ENCODE results near the gene NFIX. TPM values are rescaled to one million over a fixed set of nuclear protein-coding genes. Genes with fewer than 3 reads are reported as not detected.

Gene NFIX
- total and polyA plus RNA-seq, 2 donors (not counting 3 experiments of a cell fraction or from before 2014, with no cell fraction given): 9.8 to 37.7 TPM

DNA sequence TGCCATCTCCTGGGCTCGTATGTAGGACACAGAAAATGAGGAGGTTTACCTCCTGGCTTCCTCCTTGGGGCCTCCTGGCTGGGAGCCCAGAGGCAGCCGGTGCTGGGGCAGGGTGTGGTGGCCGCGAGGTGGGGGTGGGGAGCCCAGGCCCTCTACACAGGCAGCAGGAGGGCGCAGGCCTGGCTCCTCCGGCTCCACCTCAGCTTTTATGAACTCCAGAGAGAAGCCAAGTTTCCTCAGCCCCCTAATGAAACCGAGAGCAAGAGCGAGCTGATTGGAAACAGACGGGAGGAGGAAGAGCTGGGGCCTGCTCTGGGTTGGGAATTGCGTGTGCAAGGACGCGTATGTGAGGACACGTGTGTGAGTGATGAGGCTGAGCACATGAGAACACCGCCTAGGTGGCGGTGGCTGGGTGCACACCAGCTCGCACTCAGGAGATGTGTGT, 84.3 kb downstream of the NFIX start:
- H3K9ac ChIP-seq (replicated peaks; ENCODE audit: extremely low read depth, insufficient read depth, low read length): no peak overlapping the region
- FAIRE-seq (no peak), DNase-seq (ENCODE audit: low read depth, low spot score) (peak; percentile 28)
- CTCF ChIA-PET: interaction anchor here (1.4 to 4.7 kb wide), 7 partner anchors 14 to 114 kb away, joined by 3 to 32 read pairs (median 14); no protein-coding TSS in a partner anchor
- peaks cover 4% of the 10 kb centered on the region for H3K4me1 ChIP-seq (ENCODE audit: control insufficient read depth, extremely low read depth, insufficient read depth, low read length)
- intact Hi-C loops (cut with micrococcal nuclease) (no loop called here), dilution Hi-C loops (cut with MboI; ENCODE audit: extremely low pct_ligation_motif_present, low sequenced_read_pairs) (no loop called here)
- no peak overlapping the region for H3K4me3 ChIP-seq (replicated peaks in 1 of 3; ENCODE audit: insufficient read depth in 1 of 3, low read depth in 1 of 3, low read length in 3 of 3)
- peaks cover 0 to 4% of the 10 kb centered on the region in 2 experiments for H3K36me3 ChIP-seq (ENCODE audit: control insufficient read depth in 2 of 2, extremely low read depth in 1 of 2, insufficient read depth in 2 of 2, low read length in 2 of 2)
- no peaks in the 10 kb centered on the region for H3K79me2 ChIP-seq (ENCODE audit: control insufficient read depth, insufficient read depth, low read length)
- TF ChIP-seq FOS (IDR thresholded peaks at IDR 0.05; ENCODE audit: borderline replicate concordance, insufficient read depth, low read length): no peak
- TF ChIP-seq POLR2AphosphoS5 (IDR thresholded peaks at IDR 0.05; ENCODE audit: insufficient read depth, low read depth, low read length): no peak
- TF ChIP-seq, protein P1, sequence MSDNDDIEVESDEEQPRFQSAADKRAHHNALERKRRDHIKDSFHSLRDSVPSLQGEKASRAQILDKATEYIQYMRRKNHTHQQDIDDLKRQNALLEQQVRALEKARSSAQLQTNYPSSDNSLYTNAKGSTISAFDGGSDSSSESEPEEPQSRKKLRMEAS (IDR thresholded peaks at IDR 0.05; ENCODE audit: insufficient read depth, insufficient read length): no peak
- TF ChIP-seq GATA2 (IDR thresholded peaks at IDR 0.05; ENCODE audit: insufficient read depth, insufficient read length, low read depth, low read length): no peak
- no peak for TF ChIP-seq EZH2 (IDR thresholded peaks at IDR 0.05; ENCODE audit: borderline replicate concordance, low read depth, low read length, severe bottlenecking)
- no peak for TF ChIP-seq POLR2A (IDR thresholded peaks at IDR 0.05; ENCODE audit: low read depth, low read length)
- TF ChIP-seq JUN (IDR thresholded peaks at IDR 0.05; ENCODE audit: borderline replicate concordance, insufficient read depth, insufficient read length, low read depth): no peak
- TF ChIP-seq, protein P2, sequence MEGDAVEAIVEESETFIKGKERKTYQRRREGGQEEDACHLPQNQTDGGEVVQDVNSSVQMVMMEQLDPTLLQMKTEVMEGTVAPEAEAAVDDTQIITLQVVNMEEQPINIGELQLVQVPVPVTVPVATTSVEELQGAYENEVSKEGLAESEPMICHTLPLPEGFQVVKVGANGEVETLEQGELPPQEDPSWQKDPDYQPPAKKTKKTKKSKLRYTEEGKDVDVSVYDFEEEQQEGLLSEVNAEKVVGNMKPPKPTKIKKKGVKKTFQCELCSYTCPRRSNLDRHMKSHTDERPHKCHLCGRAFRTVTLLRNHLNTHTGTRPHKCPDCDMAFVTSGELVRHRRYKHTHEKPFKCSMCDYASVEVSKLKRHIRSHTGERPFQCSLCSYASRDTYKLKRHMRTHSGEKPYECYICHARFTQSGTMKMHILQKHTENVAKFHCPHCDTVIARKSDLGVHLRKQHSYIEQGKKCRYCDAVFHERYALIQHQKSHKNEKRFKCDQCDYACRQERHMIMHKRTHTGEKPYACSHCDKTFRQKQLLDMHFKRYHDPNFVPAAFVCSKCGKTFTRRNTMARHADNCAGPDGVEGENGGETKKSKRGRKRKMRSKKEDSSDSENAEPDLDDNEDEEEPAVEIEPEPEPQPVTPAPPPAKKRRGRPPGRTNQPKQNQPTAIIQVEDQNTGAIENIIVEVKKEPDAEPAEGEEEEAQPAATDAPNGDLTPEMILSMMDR (IDR thresholded peaks at IDR 0.05; ENCODE audit: extremely low read depth in 1 of 2, insufficient read depth in 1 of 2, low read depth in 1 of 2, low read length in 2 of 2): no peak
- no peak for TF ChIP-seq MYC (IDR thresholded peaks at IDR 0.05; ENCODE audit: low read depth, low read length)
- H3K9me3 ChIP-seq (replicated peaks; ENCODE audit: control insufficient read depth, insufficient read depth, low read length): no peaks in the 10 kb centered on the region
- H3K9me1 ChIP-seq (replicated peaks; ENCODE audit: control insufficient read depth, extremely low read depth, insufficient read depth, low read length): no peaks in the 10 kb centered on the region
- BruUV-seq (replicated peaks): no TSS peak
- no peak overlapping the region for H2AFZ ChIP-seq (ENCODE audit: low read depth, low read length)
- no peaks in the 10 kb centered on the region for H4K20me1 ChIP-seq (replicated peaks; ENCODE audit: control insufficient read depth, extremely low read depth, insufficient read depth, low read length)
- H3K27me3 ChIP-seq (ENCODE audit: control insufficient read depth in 2 of 2, insufficient read depth in 2 of 2, low read length in 2 of 2): no peaks in the 10 kb centered on the region
- H3K4me2 ChIP-seq (ENCODE audit: insufficient read depth, low read length): no peak overlapping the region
- POLR2A ChIA-PET: no interaction called here
- H3K27ac ChIP-seq (ENCODE audit: insufficient read depth, low read depth, low read length): no peak overlapping the region

Data from endothelial cell of umbilical vein (primary cell).